Endothelial cell of umbilical vein (primary cell): ENCODE measurements around the gene HSCB. TPM values are rescaled to one million over a fixed set of nuclear protein-coding genes. Genes with fewer than 3 reads are reported as not detected.

Source experiments
- BruUV-seq: library from RNA; stranded (reverse); fragments of 400-500 nt; replicated peaks from 2 replicates; lab custom pipeline; 2021; lab: Mats Ljungman, UMichigan
- CTCF ChIA-PET: fragments of 300-600, 350-600 bp; sonication (Branson Sonifier 250); formaldehyde crosslinking; loops from one replicate; lab custom pipeline; 2021; ENCODE audit warnings: antibody characterized with exemption, inconsistent platforms; lab: Charles Lee
- POLR2A ChIA-PET: fragments of 300-600, 350-600 bp; sonication (Branson Sonifier 250); formaldehyde crosslinking; loops from one replicate; lab custom pipeline; 2021; ENCODE audit warnings: antibody characterized with exemption, inconsistent platforms; lab: Charles Lee
- DNase-seq: peaks from one replicate; pipeline ENCODE4 v3.0.0-alpha.2; 2011; ENCODE audit warnings: low read depth, low spot score
- FAIRE-seq: peaks from 2 replicates; lab custom pipeline; 2011; peaks lifted over from hg19 to GRCh38; lab: Jason Lieb, UNC
- H2AFZ ChIP-seq: 2 replicates; pipeline ENCODE4 v1.6.0; 2012; ENCODE audit warnings: low read depth, low read length, control low read depth, inconsistent platforms
- H3K27ac ChIP-seq: 2 replicates; pipeline ENCODE4 v1.5.1; 2011; ENCODE audit warnings: low read depth, mild to moderate bottlenecking, control low read depth, low read length, moderate library complexity; ENCODE audit not compliant: insufficient read depth
- H3K27me3 ChIP-seq, 2 experiments: 2 replicates each; pipeline versions ENCODE4 v1.6.0 to v1.6.1; 2011; ENCODE audit warnings: low read length in 2 of 2, mixed read lengths in 1 of 2; ENCODE audit not compliant: control insufficient read depth in 2 of 2, insufficient read depth in 2 of 2
- H3K36me3 ChIP-seq, 2 experiments: 2 replicates in 1 of 2; 3 replicates in 1 of 2; pipeline ENCODE4 v1.5.1; 2011; ENCODE audit warnings: low read length in 2 of 2, mild to moderate bottlenecking in 1 of 2, moderate library complexity in 1 of 2; ENCODE audit not compliant: control insufficient read depth in 2 of 2, insufficient read depth in 2 of 2; ENCODE audit errors: extremely low read depth in 1 of 2
- H3K4me1 ChIP-seq: 3 replicates; pipeline ENCODE4 v1.5.1; 2011; ENCODE audit warnings: mild to moderate bottlenecking, low read length; ENCODE audit not compliant: control insufficient read depth, insufficient read depth; ENCODE audit errors: extremely low read depth
- H3K4me2 ChIP-seq: 2 replicates; pipeline ENCODE4 v1.6.1; 2011; ENCODE audit warnings: low read length, control low read depth, mixed read lengths; ENCODE audit not compliant: insufficient read depth
- H3K4me3 ChIP-seq, 3 experiments: fragments of 200-600 bp in 1 of 3; sonication (generic), shearing (Covaris generic) in 1 of 3; replicated peaks in 1 of 3; 2 replicates each; pipeline ENCODE4 v1.5.1; 2011 to 2016; ENCODE audit warnings: control low read depth in 3 of 3, low read length in 3 of 3, mild to moderate bottlenecking in 2 of 3, inconsistent platforms in 1 of 3, low read depth in 1 of 3, moderate library complexity in 1 of 3; ENCODE audit not compliant: insufficient read depth in 1 of 3
- H3K79me2 ChIP-seq: 2 replicates; pipeline ENCODE4 v1.6.0; 2012; ENCODE audit warnings: low read length, inconsistent platforms; ENCODE audit not compliant: control insufficient read depth, insufficient read depth
- H3K9ac ChIP-seq: replicated peaks from 2 replicates; pipeline ENCODE3; 2011; ENCODE audit warnings: low read length, control low read depth; ENCODE audit not compliant: insufficient read depth; ENCODE audit errors: extremely low read depth
- H3K9me1 ChIP-seq: replicated peaks from 3 replicates; pipeline ENCODE4 v1.6.0; 2011; ENCODE audit warnings: mild to moderate bottlenecking, low read length; ENCODE audit not compliant: control insufficient read depth, insufficient read depth; ENCODE audit errors: extremely low read depth
- H3K9me3 ChIP-seq: replicated peaks from 2 replicates; pipeline ENCODE4 v1.5.1; 2012; ENCODE audit warnings: low read length, inconsistent platforms; ENCODE audit not compliant: control insufficient read depth, insufficient read depth
- H4K20me1 ChIP-seq: replicated peaks from 2 replicates; pipeline ENCODE3; 2011; ENCODE audit warnings: mild to moderate bottlenecking, low read length; ENCODE audit not compliant: control insufficient read depth, insufficient read depth; ENCODE audit errors: extremely low read depth
- EZH2 ChIP-seq: IDR thresholded peaks from 2 replicates; pipeline ENCODE4 v1.6.1; 2012; ENCODE audit warnings: borderline replicate concordance, low read depth, mild to moderate bottlenecking, moderate library complexity, low read length, inconsistent platforms; ENCODE audit not compliant: severe bottlenecking
- FOS ChIP-seq: IDR thresholded peaks from 2 replicates; pipeline ENCODE4 v1.6.1; 2011; ENCODE audit warnings: mild to moderate bottlenecking, low read length, moderate library complexity, borderline replicate concordance; ENCODE audit not compliant: insufficient read depth
- GATA2 ChIP-seq: IDR thresholded peaks from 2 replicates; pipeline ENCODE4 v1.7.0; 2011; ENCODE audit warnings: low read depth, mild to moderate bottlenecking, moderate library complexity, mixed read lengths, low read length; ENCODE audit not compliant: insufficient read length, insufficient read depth
- JUN ChIP-seq: IDR thresholded peaks from 2 replicates; pipeline ENCODE4 v1.6.1; 2011; ENCODE audit warnings: borderline replicate concordance, low read depth; ENCODE audit not compliant: insufficient read length, insufficient read depth
- MYC ChIP-seq: IDR thresholded peaks from one replicate; pipeline ENCODE4 v1.6.1; 2011; ENCODE audit warnings: mild to moderate bottlenecking, low read depth, low read length
- POLR2A ChIP-seq: IDR thresholded peaks from 2 replicates; pipeline ENCODE4 v1.6.1; 2012; ENCODE audit warnings: low read depth, mild to moderate bottlenecking, control low read depth, low read length
- POLR2AphosphoS5 ChIP-seq: IDR thresholded peaks from 2 replicates; pipeline ENCODE4 v1.6.1; 2012; ENCODE audit warnings: low read depth, mild to moderate bottlenecking, control low read depth, low read length, moderate library complexity; ENCODE audit not compliant: insufficient read depth
- dilution Hi-C: fragments of 300-500 bp; cut with MboI; formaldehyde crosslinking; loops from one replicate; pipeline ENCODE4 v1.15.0; 2019; ENCODE audit warnings: low sequenced_read_pairs; ENCODE audit not compliant: extremely low pct_ligation_motif_present
- intact Hi-C: fragments of 100-400 bp; cut with micrococcal nuclease; formaldehyde crosslinking; loops from one replicate; pipeline ENCODE4 v1.10.0; 2022
- polyA plus RNA-seq, 4 experiments: library from polyadenylated mRNA; depleted of rRNA in 3 of 4; stranded (reverse) in 3 of 4; unstranded in 1 of 4; fragments of >200 nt; gene quantifications; 2 replicates each; pipeline versions ENCODE4 v1.2.1 to v1.2.3, GENCODE V29; 2011 to 2012; ENCODE audit warnings: missing spikeins in 1 of 4
- total RNA-seq: library from RNA; stranded (reverse); gene quantifications from 2 replicates; pipeline ENCODE4 v1.2.3, GENCODE V29; 2021
- TF ChIP-seq, protein P1 (sequence below), 2 donors: IDR thresholded peaks; 1 replicate in 1 of 2; 2 replicates in 1 of 2; pipeline ENCODE4 v1.5.1; 2011; ENCODE audit warnings: low read length in 2 of 2, mild to moderate bottlenecking in 2 of 2, moderate library complexity in 2 of 2, control low read depth in 1 of 2, inconsistent platforms in 1 of 2, low read depth in 1 of 2; ENCODE audit not compliant: insufficient read depth in 1 of 2; ENCODE audit errors: extremely low read depth in 1 of 2
- TF ChIP-seq, protein P2 (sequence below): IDR thresholded peaks from 2 replicates; pipeline ENCODE4 v1.6.1; 2011; ENCODE audit not compliant: insufficient read depth, insufficient read length

The HSCB gene
- total and polyA plus RNA-seq, 2 donors (not counting 3 experiments of a cell fraction or from before 2014, with no cell fraction given), result 18.4 to 20.3 TPM

DNA sequence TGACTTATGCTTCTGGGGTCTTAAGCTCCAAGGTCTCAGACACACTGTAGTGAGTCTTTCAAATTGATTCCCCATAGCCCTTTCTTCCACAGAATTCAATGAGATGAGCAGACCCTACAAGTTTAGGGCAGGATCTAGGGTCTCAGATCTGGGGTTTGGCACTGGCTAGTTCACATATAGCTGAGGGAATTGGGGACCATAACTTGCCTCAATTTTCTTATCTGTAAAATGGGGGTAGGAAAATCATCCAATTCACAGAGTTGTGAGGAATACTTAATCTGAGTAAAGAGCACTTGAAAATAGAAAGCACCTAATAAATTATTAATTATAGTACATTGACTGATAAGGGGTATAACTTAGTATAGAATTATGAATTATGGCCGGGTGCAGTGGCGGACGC, 24.8 kb downstream of the HSCB start:
- no peak overlapping the region for H3K9ac ChIP-seq
- dilution Hi-C loops (no loop called here), intact Hi-C loops (no loop called here)
- H3K9me3 ChIP-seq, result no peaks in the 10 kb centered on the region
- DNase-seq (no peak), FAIRE-seq (no peak)
- H3K27ac ChIP-seq, result no peak overlapping the region
- H3K4me1 ChIP-seq, result no peaks in the 10 kb centered on the region
- no peak overlapping the region for H2AFZ ChIP-seq
- ChIA-PET POLR2A (no interaction called here), CTCF (interaction anchor here (2.1 kb wide), 1 partner anchor 16 kb away, joined by 6 read pairs; no protein-coding TSS in a partner anchor)
- no peaks in the 10 kb centered on the region for H3K36me3 ChIP-seq
- H3K9me1 ChIP-seq, result no peaks in the 10 kb centered on the region
- no peaks in the 10 kb centered on the region for H4K20me1 ChIP-seq
- no peak overlapping the region for H3K4me2 ChIP-seq
- BruUV-seq, result no TSS peak
- no peaks in the 10 kb centered on the region for H3K79me2 ChIP-seq
- no peak for TF ChIP-seq POLR2AphosphoS5
- no peak for TF ChIP-seq GATA2
- TF ChIP-seq, protein P1, sequence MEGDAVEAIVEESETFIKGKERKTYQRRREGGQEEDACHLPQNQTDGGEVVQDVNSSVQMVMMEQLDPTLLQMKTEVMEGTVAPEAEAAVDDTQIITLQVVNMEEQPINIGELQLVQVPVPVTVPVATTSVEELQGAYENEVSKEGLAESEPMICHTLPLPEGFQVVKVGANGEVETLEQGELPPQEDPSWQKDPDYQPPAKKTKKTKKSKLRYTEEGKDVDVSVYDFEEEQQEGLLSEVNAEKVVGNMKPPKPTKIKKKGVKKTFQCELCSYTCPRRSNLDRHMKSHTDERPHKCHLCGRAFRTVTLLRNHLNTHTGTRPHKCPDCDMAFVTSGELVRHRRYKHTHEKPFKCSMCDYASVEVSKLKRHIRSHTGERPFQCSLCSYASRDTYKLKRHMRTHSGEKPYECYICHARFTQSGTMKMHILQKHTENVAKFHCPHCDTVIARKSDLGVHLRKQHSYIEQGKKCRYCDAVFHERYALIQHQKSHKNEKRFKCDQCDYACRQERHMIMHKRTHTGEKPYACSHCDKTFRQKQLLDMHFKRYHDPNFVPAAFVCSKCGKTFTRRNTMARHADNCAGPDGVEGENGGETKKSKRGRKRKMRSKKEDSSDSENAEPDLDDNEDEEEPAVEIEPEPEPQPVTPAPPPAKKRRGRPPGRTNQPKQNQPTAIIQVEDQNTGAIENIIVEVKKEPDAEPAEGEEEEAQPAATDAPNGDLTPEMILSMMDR (IDR thresholded peaks at IDR 0.05; ENCODE audit: extremely low read depth in 1 of 2, insufficient read depth in 1 of 2, low read depth in 1 of 2, low read length in 2 of 2), result no peak
- TF ChIP-seq MYC, result no peak
- TF ChIP-seq, protein P2, sequence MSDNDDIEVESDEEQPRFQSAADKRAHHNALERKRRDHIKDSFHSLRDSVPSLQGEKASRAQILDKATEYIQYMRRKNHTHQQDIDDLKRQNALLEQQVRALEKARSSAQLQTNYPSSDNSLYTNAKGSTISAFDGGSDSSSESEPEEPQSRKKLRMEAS, result no peak
- TF ChIP-seq FOS, result no peak
- no peak for TF ChIP-seq EZH2
- no peak for TF ChIP-seq JUN
- no peak for TF ChIP-seq POLR2A
- no peak overlapping the region for H3K4me3 ChIP-seq
- no peaks in the 10 kb centered on the region for H3K27me3 ChIP-seq
